HG03064 (cell line): Measurements from ENCODE around the gene NOL12.
A peak's percentile ranks its signal among the peaks of the same experiment; 100 is the strongest.
"Not testable (repeated sequence)": the region's sequence is repeated elsewhere in the genome, so short reads cannot be mapped to it uniquely, and the experiment has no call there.

Experiments
- ATAC-seq: cut with Tn5 transposase; IDR thresholded peaks from one replicate; pipeline ENCODE4 v1.9.1; 2021; ENCODE audit warnings: low read depth; ENCODE audit not compliant: unreplicated experiment

NOL12 gene, protein sequence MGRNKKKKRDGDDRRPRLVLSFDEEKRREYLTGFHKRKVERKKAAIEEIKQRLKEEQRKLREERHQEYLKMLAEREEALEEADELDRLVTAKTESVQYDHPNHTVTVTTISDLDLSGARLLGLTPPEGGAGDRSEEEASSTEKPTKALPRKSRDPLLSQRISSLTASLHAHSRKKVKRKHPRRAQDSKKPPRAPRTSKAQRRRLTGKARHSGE

DNA sequence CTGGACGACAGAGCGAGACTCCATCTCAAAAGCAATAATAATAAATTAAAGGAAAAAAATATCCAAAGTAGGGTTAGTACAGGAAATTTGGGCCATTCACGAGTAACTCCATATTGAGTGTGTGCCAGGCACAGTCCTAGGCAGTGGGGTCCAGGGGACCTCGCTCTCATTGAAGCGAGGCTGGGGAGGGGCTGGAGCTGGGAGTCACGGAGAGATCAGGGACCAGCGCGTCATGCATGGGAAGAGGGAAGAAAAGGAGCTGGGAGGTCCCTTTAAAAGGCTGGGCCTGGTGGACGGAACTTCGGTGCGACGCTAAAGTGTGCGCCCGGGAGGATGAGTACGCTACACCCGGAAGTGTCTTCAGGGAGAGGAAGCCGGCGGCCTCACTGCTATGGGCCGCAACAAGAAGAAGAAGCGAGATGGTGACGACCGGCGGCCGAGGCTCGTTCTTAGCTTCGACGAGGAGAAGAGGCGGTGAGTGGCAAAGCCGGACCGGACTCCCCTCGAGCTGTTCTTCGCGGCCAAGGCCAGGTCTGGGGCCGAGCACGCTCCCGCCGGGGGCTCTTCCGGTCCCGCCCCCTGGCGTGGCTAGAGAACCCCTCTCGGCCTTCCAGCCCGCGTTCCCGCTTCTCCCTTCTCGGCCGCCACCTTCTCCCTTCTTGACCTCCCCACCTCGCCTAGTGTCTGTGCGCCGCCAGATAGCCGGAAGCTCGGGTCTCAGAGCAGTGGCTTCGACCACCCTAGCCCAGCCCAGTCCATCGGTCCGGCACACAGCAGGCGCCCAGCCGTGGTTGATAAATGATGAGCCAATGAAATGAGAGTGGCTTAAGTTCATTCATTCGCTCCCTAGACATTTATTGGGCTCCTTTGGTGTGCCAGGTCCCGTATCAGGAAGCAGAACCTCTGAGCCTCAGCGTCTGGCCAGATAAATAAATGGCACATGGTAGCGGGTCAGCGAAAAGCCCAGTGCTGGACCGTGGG lies at the start of gene NOL12:
TSS of gene NOL12 (plus strand) at position 342 of the 981 bp plus-strand sequence. CDS start at position 392, 50 bp downstream.
- peak; percentile 62 for ATAC-seq

DNA sequence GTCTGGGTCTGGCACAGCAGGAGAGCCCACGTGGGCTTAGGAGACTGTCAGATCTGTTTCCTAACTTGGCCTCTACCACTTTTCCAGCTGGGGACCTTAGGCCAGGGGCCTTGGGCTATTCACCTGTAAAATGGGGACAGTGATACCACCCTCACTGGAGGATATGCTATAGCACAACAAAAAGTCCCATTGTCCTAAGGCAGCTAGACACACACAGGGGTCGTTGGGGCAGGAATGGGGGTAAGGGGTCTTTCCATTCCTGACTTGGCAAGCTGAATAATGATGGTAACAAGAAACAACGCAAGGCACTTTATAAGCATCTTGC lies 49.2 kb upstream of the NOL12 start:
- no peak for ATAC-seq

DNA sequence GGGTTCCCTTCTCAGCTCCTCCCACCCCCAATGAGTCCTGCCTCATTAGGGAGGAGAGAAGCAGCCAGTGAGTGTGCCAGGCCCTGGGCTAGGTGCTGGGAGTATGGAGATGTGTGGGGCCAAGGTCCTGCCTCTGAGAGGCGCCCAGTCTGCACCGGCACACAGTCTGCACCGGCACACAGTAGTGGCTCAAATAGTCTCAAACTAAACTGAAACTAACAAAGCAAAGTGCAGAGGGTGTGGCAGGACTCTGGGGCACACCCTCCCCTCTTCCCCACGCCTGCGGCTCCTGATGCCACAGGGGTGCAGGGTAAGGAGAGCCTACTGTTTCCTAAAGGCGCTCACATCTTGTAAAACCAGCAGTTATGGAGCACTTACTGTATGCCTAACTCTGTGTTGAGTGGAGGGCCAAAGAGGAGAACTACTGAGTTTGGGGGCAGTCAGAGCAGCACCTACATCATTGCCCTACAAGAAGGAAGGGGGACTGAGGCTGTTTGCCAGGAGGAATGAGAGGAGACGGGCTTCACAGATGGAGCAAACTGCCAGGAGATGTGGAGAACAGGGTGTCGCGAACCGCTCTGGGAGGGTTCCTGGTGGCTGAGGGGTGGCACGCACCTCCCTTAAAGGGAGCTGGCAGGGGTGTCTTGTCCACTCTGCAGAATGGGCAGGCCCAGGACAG lies 47.6 kb upstream of the NOL12 start:
- ATAC-seq, result no peak

DNA sequence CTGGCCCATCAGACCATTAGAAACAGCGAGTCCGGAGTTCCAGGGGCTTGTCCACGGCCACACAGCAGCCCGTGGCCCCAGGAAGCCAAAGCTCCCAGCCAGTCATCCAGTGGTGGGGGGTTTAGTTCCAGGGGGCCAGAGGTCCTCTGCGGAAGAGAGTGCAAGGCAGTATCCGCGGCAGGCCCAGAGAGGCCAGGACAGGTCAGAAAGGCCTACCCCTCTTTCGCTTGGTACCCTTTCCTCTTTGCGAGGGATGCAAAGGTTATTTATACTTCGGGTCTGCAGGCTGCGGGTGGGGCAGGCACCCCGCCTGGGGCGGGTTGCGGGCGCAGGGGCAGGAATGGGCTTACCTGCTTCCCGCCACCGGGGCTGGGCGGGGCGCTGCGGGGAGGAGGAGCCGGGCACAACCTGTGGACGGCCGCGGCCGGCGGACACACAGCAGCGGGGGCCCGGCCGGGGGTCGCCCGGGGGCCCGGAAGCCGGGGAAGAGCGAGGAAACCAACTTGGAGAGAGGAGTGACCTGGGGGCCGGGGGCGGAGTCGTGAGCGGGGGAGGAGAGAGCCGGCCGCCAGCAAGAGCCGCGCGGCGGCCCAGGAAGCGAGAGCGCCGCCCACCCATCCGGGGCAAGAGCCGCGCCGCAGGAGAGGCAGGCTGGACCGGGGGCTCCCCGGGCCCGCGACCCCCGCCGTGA lies 46.9 kb upstream of the NOL12 start, which contains the start of gene SH3BP1:
TSS of gene SH3BP1 (plus strand) at position 600 of the 691 bp plus-strand sequence. CDS start 119 bp downstream, outside the sequence.
- ATAC-seq, result no peak

DNA sequence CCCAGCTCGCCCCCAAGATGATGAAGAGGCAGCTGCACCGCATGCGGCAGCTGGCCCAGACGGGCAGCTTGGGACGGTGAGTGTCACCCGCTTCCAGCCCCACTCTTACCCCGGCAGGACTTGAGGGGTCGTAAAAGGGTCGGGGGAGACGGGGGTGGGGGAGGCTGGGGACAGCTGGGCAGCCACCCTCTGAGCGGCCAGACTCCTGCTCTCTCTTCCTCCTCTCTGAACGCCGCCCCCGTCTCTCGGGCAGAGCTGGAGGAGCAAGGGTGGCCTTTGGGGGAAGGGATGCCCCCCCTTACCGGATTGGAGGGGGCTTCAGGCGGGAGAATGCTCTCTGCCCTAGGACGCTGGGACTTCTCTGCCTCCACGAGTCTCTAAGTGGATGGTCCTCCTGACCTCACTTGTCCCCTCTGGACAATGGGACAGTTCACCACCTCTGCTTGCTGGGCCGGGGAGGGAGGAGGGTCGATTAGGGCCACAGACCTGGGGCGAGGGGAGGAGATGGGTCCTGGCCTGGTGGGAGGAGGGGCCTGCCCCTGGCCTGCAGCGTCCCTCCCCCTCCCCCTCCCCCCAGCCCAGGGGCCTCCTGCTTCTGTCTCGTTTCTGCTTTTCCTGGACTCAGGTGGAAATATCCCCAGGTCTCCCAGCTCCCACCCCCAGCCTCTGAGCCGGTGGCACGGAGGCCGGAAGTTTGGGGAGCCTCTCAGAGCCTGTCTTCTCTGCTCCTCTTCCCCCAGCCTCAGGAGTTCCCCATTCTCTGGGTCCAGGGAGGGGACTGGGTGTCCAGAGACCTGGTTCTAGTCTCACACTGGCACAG lies 46.2 kb upstream of the NOL12 start:
- ATAC-seq, result no peak

DNA sequence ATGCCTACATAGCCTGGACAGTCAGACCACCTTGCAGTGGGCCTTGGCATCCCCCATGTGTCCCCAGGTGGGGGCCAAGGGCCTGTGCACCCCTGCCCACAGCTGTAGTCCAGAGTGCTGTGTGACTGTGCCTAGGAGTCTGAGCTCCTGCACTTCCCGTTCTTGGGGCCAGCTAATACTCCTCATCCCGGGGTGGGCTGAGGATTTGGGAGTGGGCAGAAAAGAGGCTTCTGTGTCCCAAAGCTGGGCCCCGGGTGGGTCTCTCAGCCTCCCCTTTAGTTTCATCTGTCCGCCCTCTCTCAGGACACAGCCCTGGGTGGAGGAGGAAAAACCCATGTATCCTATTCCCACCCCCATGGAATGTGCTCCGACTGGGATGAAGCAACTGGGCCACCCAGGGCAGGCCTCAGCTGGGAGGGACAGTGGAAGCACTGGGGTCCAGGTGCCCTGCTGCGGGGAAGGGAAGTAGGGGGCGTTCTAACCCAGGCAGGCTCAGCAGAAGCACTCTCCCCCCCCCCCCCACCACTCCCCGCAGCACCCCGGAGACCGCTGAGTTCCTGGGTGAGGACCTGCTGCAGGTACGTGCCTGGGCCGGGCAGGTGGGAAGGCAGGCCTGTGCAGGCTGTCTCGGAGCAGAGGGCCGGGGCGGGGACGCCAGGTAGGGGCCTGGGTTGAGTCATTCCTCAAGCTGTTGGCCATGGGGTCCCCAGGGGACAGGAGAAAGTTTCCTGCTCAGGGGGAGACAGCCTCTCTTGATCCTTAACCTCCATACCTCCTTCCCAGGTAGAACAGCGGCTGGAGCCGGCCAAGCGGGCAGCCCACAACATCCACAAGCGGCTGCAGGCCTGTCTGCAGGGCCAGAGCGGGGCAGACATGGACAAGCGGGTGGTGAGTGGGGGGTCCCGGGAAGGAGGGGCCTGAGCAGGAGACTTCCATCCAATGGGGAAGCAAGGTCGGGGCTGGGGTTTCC lies 45.3 kb upstream of the NOL12 start:
- no peak for ATAC-seq

DNA sequence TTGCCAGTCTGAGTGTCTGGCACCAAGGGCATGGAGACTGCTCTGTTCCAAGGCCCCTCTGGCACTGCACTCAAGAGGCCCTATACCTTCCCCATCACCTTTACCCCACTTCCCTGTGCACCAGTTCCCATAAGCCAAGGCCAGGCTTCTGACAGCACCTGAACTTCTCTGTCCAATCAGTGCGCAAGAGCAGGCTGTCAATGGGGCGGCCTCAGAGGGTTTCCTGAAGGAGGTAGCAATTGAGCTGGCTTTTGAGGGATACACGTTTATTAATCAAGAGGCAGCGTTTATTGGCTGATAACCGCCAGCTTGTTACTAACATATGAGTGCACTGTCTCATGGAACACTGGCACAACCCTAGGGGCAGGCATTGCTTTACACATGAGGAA lies 44.6 kb upstream of the NOL12 start:
- ATAC-seq, result no peak

DNA sequence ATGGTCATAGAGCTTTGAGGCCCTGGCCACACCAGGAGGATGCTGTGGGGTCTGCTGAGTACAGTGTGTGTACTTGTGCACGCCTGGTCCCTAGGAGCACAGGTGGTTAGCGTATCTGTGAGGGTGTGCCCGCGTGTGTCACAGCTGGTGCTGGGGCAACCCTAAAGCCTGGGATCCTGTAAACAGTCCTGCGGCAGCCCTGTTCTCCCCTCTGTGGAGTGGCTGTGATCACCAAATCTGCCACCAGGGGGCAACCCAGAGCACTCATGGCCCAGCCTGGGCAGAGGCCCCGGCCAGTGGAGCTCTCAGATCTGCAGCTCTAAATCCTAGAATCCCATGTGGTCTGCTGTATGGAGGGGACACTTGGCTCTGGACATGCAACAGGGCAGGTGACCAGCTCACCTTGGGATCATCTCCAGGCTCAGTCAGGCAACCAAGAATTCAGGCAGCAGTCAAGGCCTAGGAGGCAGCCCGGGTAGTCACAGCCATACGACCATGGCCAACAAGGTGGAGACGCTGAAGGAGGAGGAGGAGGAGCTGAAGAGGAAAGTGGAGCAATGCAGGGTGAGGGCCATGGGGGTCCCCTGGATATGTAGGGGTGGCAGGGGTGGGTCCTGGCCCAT lies 42.8 kb upstream of the NOL12 start:
- no peak for ATAC-seq

DNA sequence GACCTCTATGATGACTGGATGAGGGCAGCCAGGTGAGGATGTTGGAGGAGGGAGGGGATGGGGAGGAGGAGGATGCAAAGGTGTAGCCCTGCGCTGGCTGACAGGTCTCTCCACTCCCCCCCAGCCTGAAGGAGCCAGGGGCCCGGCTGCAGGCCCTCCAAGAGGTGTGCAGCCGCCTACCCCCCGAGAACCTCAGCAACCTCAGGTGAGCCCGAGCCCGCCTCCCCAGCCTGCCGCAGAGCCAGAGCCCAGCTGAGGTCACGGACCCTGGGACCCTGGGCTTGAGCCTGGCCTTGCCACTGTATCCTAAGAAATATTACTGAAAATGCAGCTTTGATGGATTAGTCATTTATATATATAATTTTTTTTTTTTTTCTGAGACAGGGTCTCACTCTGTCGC lies 38.8 kb upstream of the NOL12 start:
- no peak for ATAC-seq

DNA sequence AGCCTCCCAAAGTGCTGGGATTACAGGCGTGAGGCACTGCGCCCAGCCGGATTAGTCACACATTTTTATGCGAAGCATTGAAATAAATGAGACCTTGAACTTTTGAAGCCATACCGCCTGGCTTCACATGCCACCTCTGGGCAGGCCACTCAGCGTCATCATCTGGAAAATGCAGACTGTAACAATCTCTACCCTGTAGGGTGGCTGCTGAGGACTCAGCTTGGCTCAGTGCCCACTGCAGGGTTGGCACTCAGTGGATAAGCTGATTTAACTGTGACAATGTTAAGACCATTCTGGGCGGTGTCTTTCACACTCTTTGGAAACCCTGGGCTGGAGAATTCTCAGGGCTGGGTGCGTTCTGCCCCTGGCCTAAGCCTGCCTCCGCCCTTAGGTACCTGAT lies 38.2 kb upstream of the NOL12 start:
- ATAC-seq, result no peak

DNA sequence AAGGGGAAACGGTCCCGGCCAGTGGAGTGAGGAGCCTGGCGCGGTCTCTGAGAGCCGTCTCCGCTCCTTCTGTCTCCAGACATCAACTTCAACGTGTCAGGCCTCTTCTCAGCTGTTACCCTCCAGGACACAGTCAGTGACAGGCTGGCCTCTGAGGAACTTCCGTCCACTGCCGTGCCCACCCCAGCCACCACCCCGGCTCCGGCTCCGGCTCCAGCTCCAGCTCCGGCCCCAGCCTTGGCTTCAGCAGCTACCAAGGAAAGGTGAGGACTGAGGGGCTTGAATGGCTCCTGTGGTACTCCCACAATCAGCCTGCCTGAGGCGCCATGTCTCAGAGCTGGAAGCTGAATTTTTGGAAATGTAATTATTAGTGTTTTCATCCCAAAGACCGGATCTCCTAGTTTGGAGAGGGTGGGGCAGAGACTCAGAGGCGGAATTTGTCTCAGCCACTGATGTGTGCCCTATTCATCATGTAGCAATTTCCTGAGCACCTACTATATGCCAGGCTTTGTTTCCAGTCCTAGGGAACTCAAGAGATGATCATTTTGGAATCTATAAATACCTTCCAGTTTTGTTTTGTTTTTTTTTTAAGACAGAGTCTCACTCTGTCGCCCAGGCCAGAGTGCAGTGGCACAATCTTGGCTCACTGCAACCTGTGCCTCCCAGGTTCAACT lies 35.5 kb upstream of the NOL12 start:
- ATAC-seq, result no peak

DNA sequence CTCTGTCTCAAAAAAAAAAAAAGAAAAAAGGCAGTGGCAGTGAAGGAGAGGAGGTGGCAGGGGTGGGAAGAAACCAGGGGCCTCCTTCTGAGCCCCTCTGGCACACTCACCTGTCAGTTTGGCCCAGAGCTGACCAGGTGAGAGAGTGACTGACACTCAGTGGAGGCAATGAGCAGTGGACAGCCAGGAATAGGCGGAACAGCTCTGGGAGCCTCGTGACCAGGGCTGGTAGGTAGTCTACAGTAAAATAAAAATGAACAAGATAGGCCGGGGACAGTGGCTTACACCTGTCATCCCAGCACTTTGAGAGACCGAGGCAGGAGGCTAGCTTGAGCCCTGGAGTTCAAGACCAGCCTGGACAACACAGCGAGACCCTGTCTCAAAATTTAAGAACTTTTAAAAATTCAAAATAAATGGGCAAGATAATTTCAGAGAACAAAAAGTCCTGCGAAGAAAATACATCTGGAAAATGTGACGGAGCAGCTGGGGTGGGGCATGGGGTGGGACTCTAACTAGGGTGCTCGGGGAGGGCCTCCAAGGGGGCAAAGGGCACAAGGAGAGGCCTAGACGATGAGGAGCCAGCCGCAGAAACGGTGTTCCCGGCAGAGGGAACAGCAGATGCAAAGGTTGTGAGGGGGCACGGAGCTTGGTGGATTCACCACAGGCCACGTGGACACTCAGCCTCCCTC lies 31.4 kb upstream of the NOL12 start:
- no peak for ATAC-seq

DNA sequence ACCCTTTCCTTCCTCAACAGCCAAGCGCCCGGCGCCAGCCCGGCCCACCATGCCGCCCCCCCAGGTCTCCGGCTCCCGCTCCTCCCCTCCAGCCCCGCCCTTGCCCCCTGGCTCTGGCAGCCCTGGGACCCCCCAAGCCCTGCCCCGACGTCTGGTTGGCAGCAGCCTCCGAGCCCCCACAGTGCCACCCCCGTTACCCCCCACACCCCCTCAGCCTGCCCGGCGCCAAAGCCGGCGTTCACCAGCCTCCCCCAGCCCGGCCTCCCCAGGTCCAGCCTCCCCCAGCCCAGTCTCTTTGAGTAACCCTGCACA lies 30.9 kb upstream of the NOL12 start:
- no peak for ATAC-seq

DNA sequence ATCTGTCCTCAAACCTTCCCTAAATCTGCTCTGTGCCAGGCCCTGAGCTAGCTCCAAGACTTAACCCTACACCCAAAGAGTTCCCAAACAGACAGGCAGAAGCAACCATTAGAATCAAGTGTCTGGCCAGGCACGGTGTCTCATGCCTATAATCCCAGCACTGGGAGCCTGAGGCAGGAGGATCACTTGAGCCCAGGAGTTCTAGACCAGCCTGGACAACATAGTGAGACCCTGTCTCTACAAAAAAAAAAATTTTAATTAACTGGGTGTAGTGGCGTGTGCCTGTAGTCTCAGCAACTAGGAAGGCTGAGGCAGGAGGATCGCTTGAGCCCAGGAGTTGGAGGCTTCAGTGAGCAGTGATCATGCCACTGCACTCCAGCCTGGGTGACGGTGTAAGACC lies 29.6 kb upstream of the NOL12 start:
- ATAC-seq, result not testable (repeated sequence)

DNA sequence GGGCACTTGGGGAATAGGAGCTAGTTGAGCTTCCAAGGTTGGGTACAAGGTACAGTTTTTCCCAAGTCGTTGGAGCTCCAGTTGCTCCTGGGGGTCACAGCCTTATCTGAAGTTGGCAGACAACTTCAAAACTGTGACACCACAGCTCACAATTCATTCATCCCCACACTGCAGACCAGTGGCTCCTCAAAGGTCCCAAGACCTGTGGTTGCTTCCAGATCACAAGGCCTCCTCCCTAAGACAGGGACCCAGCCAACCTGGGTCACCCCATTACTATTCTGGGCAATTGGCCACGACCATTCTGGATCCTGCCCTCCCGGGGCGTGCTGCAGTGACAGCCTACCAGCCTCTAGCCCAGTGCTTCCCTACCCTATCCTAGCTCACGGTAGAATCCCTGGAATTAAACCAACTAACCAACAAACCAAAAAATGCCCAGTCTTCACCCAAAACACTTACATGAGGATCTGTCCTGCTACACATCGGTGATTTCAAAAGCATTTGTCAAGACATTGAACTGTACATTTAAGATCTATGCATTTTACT lies 28.5 kb upstream of the NOL12 start:
- no peak for ATAC-seq

DNA sequence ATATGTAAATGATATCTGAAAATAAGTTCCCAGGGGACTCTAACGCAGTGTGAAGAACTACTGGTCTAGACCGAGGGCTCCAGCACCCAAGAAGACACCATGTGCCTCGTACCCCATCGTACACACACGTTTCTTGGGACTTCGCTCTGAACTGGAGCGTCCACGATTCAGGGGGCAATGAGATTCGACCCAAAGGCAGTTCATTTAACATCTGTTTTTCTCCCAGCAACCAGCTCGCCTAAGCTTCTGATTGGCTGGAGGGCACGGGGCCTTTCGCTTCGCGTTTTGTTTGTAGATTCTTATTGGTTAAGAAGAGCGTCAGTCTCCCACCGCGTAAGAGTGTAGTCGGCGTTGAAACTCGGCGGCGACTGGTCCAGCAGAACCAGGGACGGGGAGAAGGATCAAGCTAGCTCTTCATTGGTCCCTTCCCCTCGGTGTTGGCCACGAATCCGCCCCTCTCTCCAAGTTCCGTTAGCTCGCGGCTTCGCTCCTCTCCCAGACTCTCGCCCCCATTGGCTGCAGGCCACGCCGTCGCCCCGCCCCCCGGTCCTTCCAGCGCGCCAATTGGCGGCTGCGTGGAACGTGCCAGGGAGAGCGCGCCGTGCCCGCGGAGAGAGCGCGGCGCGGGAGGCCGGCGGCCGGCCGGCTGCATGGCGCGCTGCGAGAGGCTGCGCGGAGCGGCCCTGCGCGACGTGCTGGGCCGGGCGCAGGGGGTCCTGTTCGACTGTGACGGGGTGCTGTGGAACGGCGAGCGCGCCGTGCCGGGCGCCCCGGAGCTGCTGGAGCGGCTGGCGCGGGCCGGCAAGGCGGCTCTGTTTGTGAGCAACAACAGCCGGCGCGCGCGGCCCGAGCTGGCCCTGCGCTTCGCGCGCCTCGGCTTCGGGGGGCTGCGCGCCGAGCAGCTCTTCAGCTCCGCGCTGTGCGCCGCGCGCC lies 27.7 kb upstream of the NOL12 start, which contains the start of gene PDXP:
TSS of gene PDXP (plus strand) at position 591 of the 933 bp plus-strand sequence. CDS start at position 651, 60 bp downstream.
- peak; percentile 71 for ATAC-seq
